ENCODE data around the gene PGAP2.
"Not testable (repeated sequence)": the region's sequence is repeated elsewhere in the genome, so short reads cannot be mapped to it uniquely, and the experiment has no call there.

PGAP2 gene

GRCh38 chr11:3855808-3856491 is 47.6 kb downstream of the PGAP2 start:
- DNase-seq (ENCODE audit: low read depth) = no peak

- no peak for DNase-seq (ENCODE audit: low read depth)
These were observed 48.6 kb downstream of the PGAP2 start for GRCh38 chr11:3856856-3857553.

DNA sequence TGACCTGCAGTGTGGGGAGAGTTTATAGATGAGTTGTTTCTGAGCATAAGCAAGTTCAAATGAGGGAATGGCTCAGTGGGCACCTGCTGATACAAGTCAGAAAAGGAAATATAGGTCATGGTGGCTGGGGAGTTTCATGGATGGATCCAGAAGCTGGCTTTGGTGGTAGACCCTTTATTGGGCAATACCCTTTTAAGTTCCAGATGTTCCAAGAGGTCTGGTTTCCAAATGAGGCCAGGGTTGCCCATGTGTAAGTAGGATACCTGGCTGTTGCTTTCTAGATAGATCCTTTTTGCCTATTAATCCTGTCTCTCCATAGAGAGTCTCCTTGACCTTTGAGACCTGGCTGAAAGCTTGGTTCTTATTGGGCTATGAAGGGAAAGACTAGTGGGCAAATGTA is 49.3 kb downstream of the PGAP2 start:
- DNase-seq (ENCODE audit: low read depth) = no peak

GRCh38 chr11:3859373-3859881 is 51.1 kb downstream of the PGAP2 start:
- no peak for DNase-seq (ENCODE audit: low read depth)

GRCh38 chr11:3860375-3860774 is 52.0 kb downstream of the PGAP2 start:
- DNase-seq (ENCODE audit: low read depth) = no peak

GRCh38 chr11:3860898-3861393 is 52.6 kb downstream of the PGAP2 start:
- not testable (repeated sequence) for DNase-seq (ENCODE audit: low read depth)

- no peak for DNase-seq (ENCODE audit: low read depth)
These were observed 53.3 kb downstream of the PGAP2 start for GRCh38 chr11:3861683-3862082.

DNA sequence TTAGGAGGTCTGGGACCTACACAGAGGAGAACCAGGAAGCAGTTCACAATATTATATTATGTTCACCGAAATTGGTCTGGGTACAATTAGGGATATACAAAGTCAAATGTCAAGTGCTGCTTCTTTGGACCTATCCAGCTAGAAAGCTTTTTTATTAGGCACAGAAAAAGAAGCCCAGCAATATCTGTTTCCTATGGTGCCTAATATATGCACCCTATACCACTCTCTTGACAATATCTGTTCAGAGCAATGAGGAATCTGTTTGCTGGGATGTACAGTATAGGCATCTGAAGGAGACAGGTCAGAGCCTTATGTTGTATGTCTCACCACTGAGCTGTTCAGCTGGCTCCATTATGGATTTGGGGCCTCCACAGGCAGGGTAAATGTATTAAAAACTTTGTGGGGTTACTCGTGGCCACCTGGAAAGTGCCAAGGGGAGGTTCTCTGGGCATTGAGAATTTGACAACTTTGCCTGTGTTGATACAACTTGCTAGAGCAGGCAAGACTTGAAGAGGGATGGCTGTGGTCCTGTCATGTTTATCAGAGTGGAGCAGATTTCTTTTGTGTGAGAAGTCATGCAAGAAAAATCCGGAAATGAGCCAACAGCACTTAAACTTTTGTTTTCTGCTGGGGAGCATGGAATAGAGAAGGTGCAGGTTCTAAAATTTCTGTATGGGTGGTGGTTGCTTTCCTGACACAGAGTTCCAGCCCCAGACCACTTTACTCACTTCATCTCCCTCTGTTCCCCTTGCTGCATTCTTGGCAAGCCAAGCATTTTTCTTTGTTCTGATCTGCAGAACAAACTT is 57.2 kb downstream of the PGAP2 start:
- DNase-seq (ENCODE audit: low read depth) = no peak

DNA sequence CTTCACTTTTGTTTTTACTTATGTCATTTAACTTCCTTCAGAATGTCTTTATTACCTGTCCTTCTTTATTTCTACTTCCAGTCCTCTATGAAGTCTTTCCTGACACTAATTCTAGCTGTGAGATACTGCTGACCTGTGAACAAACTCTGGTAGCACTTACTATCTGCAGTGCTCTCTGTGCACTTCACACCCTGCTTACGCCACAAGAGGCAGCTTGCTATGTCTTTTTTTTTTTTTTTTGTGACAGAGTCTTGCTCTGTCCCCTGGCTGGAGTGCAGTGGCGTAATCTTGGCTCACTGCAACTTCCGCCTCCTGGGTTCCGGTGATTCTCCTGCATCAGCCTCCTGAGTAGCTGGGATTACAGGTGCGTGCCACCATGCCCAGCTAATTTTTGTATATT is 57.8 kb downstream of the PGAP2 start:
- no peak for DNase-seq (ENCODE audit: low read depth)

DNA sequence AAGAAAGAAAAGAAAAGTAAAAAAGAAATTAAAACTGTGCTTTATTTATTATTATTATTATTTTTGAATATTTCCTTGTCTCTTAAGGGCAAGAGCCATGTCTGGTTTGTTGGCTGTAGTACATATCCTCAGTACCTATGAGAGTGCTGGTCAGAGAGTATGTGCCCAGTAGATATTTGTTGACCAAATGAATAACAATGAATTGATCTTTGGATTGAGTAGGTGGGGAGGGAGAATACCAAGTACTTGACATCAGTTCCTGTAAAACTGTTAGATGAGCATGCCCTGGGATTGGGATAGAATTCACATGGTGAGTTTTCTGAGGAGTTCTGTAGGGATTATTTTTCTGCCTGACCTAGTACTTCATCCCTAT is 58.5 kb downstream of the PGAP2 start:
- DNase-seq (ENCODE audit: low read depth) = no peak

GRCh38 chr11:3867209-3868091 is 59.1 kb downstream of the PGAP2 start:
- DNase-seq (ENCODE audit: low read depth) = no peak

DNA sequence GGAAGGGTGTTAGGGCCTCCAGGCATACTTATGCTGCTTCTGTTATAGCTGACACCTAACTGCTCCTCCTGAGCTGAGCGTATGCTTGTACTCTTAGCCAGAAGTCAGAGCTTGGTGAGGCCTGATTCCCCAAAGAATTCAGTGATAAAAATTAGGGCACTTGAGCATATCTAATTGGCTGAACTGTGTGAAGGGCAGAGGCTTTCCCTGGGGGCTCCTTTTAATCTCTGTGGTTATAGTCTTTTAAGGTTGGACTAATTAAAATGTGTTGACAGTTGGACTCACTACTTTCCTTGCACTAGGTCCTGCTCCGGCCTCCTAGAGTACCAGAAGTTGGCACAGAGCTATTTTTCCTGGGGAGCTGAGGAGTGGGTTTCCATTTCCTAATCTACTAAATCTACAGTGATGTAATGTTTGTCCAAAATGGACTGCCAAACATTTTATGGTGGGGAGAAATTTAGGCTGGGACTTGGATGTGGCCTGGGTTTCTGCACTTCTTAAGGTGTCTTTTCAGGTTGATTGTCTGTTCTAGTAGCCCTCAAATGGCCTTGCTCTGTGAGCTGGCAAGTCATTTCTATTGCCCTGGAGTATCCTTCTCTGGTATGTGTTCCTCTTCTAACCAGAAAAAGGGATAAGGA is 65.5 kb downstream of the PGAP2 start:
- DNase-seq (ENCODE audit: low read depth) = no peak

Data from HS-5 (cell line).